K562 (cell line): ENCODE results near the gene MAP1LC3B. TPM values are rescaled to one million over a fixed set of nuclear protein-coding genes. Genes with fewer than 3 reads are reported as not detected.

Experiments used
- ATAC-seq: fragments of 200-7000 bp; cut with Tn5 transposase; 3 replicates; pipeline ENCODE4 v1.9.1; 2020; ENCODE audit warnings: moderate library complexity
- BruUV-seq: library from RNA; stranded (reverse); fragments of 400-500 nt; replicated peaks from 2 replicates; lab custom pipeline; 2021; lab: Mats Ljungman, UMichigan
- CTCF ChIA-PET: fragments of 300-600 bp; formaldehyde crosslinking; extraction: SDS; loops from one replicate; lab custom pipeline; 2021; ENCODE audit warnings: low intra/inter-chr PET ratio; lab: Yijun Ruan, JAX
- POLR2A ChIA-PET: fragments of 300-600, 350-650 bp; sonication (Branson Sonifier 250); formaldehyde crosslinking; extraction: SDS; loops from one replicate; lab custom pipeline; 2021; ENCODE audit warnings: antibody characterized with exemption, inconsistent platforms; lab: Yijun Ruan, JAX
- DNase-seq, 4 experiments: peaks; one replicate each; pipeline versions ENCODE4 v3.0.0 to v3.0.0-alpha.2; 2011 to 2018; ENCODE audit warnings: low spot score in 3 of 4, mixed read lengths in 3 of 4; ENCODE audit errors: extremely low read depth in 1 of 4
- FAIRE-seq: peaks from 2 replicates; lab custom pipeline; 2011; peaks lifted over from hg19 to GRCh38; lab: Jason Lieb, UNC
- H2AFZ ChIP-seq: 2 replicates; pipeline ENCODE4 v1.6.0; 2011; ENCODE audit warnings: low read depth, low read length, control low read depth, inconsistent platforms
- H3K27ac ChIP-seq: fragments of 200-600 bp; 3 replicates; pipeline ENCODE4 v1.8.0; 2011; ENCODE audit warnings: low read depth, mild to moderate bottlenecking, control low read depth, inconsistent platforms, low read length, moderate library complexity, mixed read lengths; ENCODE audit errors: extremely low read depth
- H3K27me3 ChIP-seq, 2 experiments: fragments of 300-600 bp in 1 of 2; 2 replicates in 1 of 2; 3 replicates in 1 of 2; pipeline versions ENCODE4 v1.6.0 to v1.8.0; 2011; ENCODE audit warnings: inconsistent platforms in 2 of 2, low read length in 2 of 2, mild to moderate bottlenecking in 1 of 2, mixed read lengths in 1 of 2, moderate library complexity in 1 of 2; ENCODE audit not compliant: control insufficient read depth in 2 of 2, insufficient read depth in 2 of 2
- H3K36me3 ChIP-seq: fragments of 300-600 bp; 3 replicates; pipeline ENCODE4 v1.8.0; 2011; ENCODE audit warnings: mild to moderate bottlenecking, low read length, inconsistent platforms; ENCODE audit not compliant: control insufficient read depth, insufficient read depth
- H3K4me1 ChIP-seq, 2 experiments: fragments of 200-600 bp in 1 of 2; replicated peaks in 1 of 2; 2 replicates in 1 of 2; 3 replicates in 1 of 2; pipeline versions ENCODE4 v1.5.1 to v1.8.0; 2011; ENCODE audit warnings: inconsistent platforms in 2 of 2, low read length in 2 of 2, mild to moderate bottlenecking in 1 of 2, mixed read lengths in 1 of 2, moderate library complexity in 1 of 2; ENCODE audit not compliant: control insufficient read depth in 2 of 2, insufficient read depth in 2 of 2
- H3K4me2 ChIP-seq: 2 replicates; pipeline ENCODE4 v1.6.1; 2011; ENCODE audit warnings: low read length, control low read depth, inconsistent platforms, mixed read lengths; ENCODE audit not compliant: insufficient read depth
- H3K4me3 ChIP-seq: fragments of 200-600 bp; sonication (generic), shearing (Covaris generic); 2 replicates; pipeline ENCODE4 v1.5.1; 2016; ENCODE audit warnings: control low read depth, inconsistent platforms
- H3K79me2 ChIP-seq: fragments of 200-600 bp; 3 replicates; pipeline ENCODE4 v1.8.0; 2011; ENCODE audit warnings: low read length, inconsistent platforms; ENCODE audit not compliant: control insufficient read depth, insufficient read depth
- H3K9ac ChIP-seq, 2 experiments: 2 replicates each; pipeline versions ENCODE4 v1.6.0 to v1.6.1; 2011; ENCODE audit warnings: low read depth in 2 of 2, low read length in 2 of 2, control low read depth in 1 of 2, inconsistent platforms in 1 of 2, mild to moderate bottlenecking in 1 of 2, mixed read lengths in 1 of 2; ENCODE audit not compliant: insufficient read depth in 1 of 2
- H3K9me1 ChIP-seq: one replicate; pipeline ENCODE4 v1.6.0; 2011; ENCODE audit warnings: inconsistent platforms, mild to moderate bottlenecking, low read length, moderate library complexity; ENCODE audit not compliant: control insufficient read depth, insufficient read depth
- H3K9me3 ChIP-seq: replicated peaks from 2 replicates; pipeline ENCODE4 v1.5.1; 2011; ENCODE audit warnings: low read depth, low read length, inconsistent platforms; ENCODE audit not compliant: control insufficient read depth, insufficient read depth
- H4K20me1 ChIP-seq: replicated peaks from 2 replicates; pipeline ENCODE4 v1.6.1; 2011; ENCODE audit warnings: low read length, inconsistent platforms, mixed read lengths; ENCODE audit not compliant: control insufficient read depth, insufficient read depth
- BRD4 ChIP-seq: fragments of 200-600 bp; sonication (generic); IDR thresholded peaks from 2 replicates; pipeline ENCODE4 v1.6.1; 2017; ENCODE audit warnings: inconsistent platforms
- CBX2 ChIP-seq: fragments of 200-600 bp; sonication (generic); IDR thresholded peaks from one replicate; pipeline ENCODE4 v1.6.1; 2012; ENCODE audit warnings: mild to moderate bottlenecking, low read length, inconsistent platforms; ENCODE audit not compliant: insufficient read depth, poor library complexity, severe bottlenecking
- CCNT2 ChIP-seq: IDR thresholded peaks from 2 replicates; pipeline ENCODE4 v1.6.1; 2011; ENCODE audit warnings: borderline replicate concordance, low read depth, mild to moderate bottlenecking, moderate library complexity, mixed read lengths, low read length; ENCODE audit not compliant: insufficient read length; ENCODE audit errors: extremely low read depth
- ELF4 ChIP-seq: fragments of 450-650 bp; formaldehyde crosslinking; IDR thresholded peaks from 2 replicates; pipeline ENCODE4 v1.4.0; 2022; ENCODE audit warnings: missing genetic modification characterization
- HDAC2 ChIP-seq: fragments of 450-650 bp; IDR thresholded peaks from 2 replicates; pipeline ENCODE4 v1.6.1; 2016; ENCODE audit warnings: mild to moderate bottlenecking
- HEY1 ChIP-seq: fragments of 250-450 bp; sonication (Bioruptor Pico); IDR thresholded peaks from 2 replicates; pipeline ENCODE4 v1.5.0; 2020; ENCODE audit warnings: mild to moderate bottlenecking, moderate library complexity, borderline replicate concordance
- ZNF444 ChIP-seq: fragments of 250-450 bp; sonication (Bioruptor Pico); IDR thresholded peaks from 2 replicates; pipeline ENCODE4 v1.4.0; 2020; ENCODE audit warnings: mild to moderate bottlenecking, moderate library complexity
- ZNF584 ChIP-seq: fragments of 200-800 bp; sonication (Bioruptor generic); IDR thresholded peaks from 2 replicates; pipeline ENCODE4 v1.6.1; 2016; ENCODE audit warnings: low read depth, mild to moderate bottlenecking, missing genetic modification characterization, missing compliant biosample characterization
- ZNF696 ChIP-seq: fragments of 250-450 bp; sonication (Bioruptor Pico); conservative IDR thresholded peaks from 2 replicates; pipeline ENCODE4 v1.4.0; 2020; ENCODE audit warnings: mild to moderate bottlenecking, moderate library complexity
- whole genome bisulfite sequencing: fragments of 100-300 bp; shearing (Covaris generic); methylation state at CpG from one replicate; pipeline ENCODE4 v1.1.6; 2016; ENCODE audit warnings: low coverage, mixed read lengths; ENCODE audit not compliant: insufficient coverage; ENCODE audit errors: missing lambda C conversion rate; 5-methylcytosine and 5-hydroxymethylcytosine counted together
- in situ Hi-C: fragments of 300-500 bp; cut with MboI; formaldehyde crosslinking; loops from 4 replicates; pipeline ENCODE4 v1.15.0; 2018; ENCODE audit warnings: inconsistent platforms, mixed read lengths
- intact Hi-C: fragments of 100-400 bp; cut with micrococcal nuclease; formaldehyde crosslinking; loops from 2 replicates; pipeline ENCODE4 v1.14.2; 2022
- polyA plus RNA-seq, 8 experiments: library from polyadenylated mRNA; depleted of rRNA in 4 of 8; stranded (reverse) in 5 of 8; unstranded in 3 of 8; fragments of >200 nt; fragmentation: Nextera tagmentation in 2 of 8; fragmentation: Illumina TruSeq in 1 of 8; extraction: Ambion mirVana in 2 of 8; extraction: Trizol in 1 of 8; gene quantifications; 2 replicates each; pipeline versions ENCODE4 v1.2.1 to v1.2.3, GENCODE V29; 2011 to 2014; ENCODE audit warnings: inconsistent platforms in 1 of 8, missing spikeins in 1 of 8
- total RNA-seq, 7 experiments: library from RNA; depleted of rRNA in 6 of 7; stranded (reverse); fragments of >200 nt in 6 of 7; fragmentation: Illumina TruSeq in 2 of 7; extraction: Trizol in 2 of 7; gene quantifications; 2 replicates each; pipeline versions ENCODE4 v1.2.1 to v1.2.3, GENCODE V29; 2011 to 2021; ENCODE audit warnings: low replicate concordance in 1 of 7
- TF ChIP-seq, protein P1 (sequence below): sonication (generic); formaldehyde crosslinking; IDR thresholded peaks from 2 replicates; pipeline ENCODE4 v1.8.1; 2023; ENCODE audit warnings: mild to moderate bottlenecking, missing genetic modification reagents
- TF ChIP-seq, protein P2 (sequence below), 2 experiments: IDR thresholded peaks; 2 replicates each; pipeline ENCODE4 v1.6.1; 2011; ENCODE audit warnings: borderline replicate concordance in 1 of 2, control low read depth in 1 of 2, low read depth in 1 of 2, low read length in 1 of 2, mild to moderate bottlenecking in 1 of 2, mixed read lengths in 1 of 2, moderate library complexity in 1 of 2; ENCODE audit not compliant: insufficient read depth in 1 of 2, insufficient read length in 1 of 2, poor library complexity in 1 of 2, severe bottlenecking in 1 of 2; ENCODE audit errors: extremely low read depth in 1 of 2
- TF ChIP-seq, protein P3 (sequence below): fragments of 250-450 bp; sonication (Bioruptor Pico); IDR thresholded peaks from 2 replicates; pipeline ENCODE4 v1.8.0; 2021; ENCODE audit warnings: borderline replicate concordance, mild to moderate bottlenecking, moderate library complexity; ENCODE audit not compliant: poor library complexity, severe bottlenecking
- TF ChIP-seq, protein P4 (sequence below): fragments of 250-450 bp; sonication (Bioruptor Pico); IDR thresholded peaks from 2 replicates; pipeline ENCODE4 v1.8.0; 2022; ENCODE audit warnings: inconsistent platforms

The MAP1LC3B gene
- total and polyA plus RNA-seq, 9 of the 15 experiments (the other 6 are each of a cell fraction or from before 2014, with no cell fraction given), result 16.0 to 81.5 (median 36.7) TPM

DNA sequence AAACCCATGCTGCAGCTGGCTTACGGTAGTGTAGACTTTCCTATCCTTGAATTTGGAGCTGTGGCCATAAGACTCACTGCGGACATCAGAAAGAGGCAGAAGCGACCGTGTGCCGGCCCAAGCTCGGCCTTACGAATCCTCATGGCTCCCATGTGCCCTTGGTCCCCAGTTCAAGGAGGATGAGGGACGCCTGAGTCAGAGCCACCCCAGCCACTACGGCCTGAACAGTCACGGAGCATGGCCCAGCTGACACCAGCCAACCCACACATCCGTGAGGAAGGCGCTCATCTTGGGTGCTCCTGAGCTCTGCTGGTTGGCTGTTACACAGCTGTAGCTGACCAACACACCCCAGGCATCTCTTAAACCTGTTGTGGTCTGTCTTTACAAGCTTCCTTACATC, 56.7 kb downstream of the MAP1LC3B start:
- 90% methylated on average over 11 of the region's 12 CpGs for WGBS
- FAIRE-seq (no peak), ATAC-seq (no peak), DNase-seq (no peak)
- no peaks in the 10 kb centered on the region for H3K9me1 ChIP-seq
- no peaks in the 10 kb centered on the region for H3K27me3 ChIP-seq
- no peak overlapping the region for H3K27ac ChIP-seq
- H4K20me1 ChIP-seq, result no peaks in the 10 kb centered on the region
- H2AFZ ChIP-seq, result no peak overlapping the region
- no peak overlapping the region for H3K4me3 ChIP-seq
- no TSS peak for BruUV-seq
- ChIA-PET CTCF (no interaction called here), POLR2A (interaction anchor here (0.6 kb wide), 1 partner anchor 252 kb away, joined by 3 read pairs; no protein-coding TSS in a partner anchor)
- H3K4me2 ChIP-seq, result no peak overlapping the region
- in situ Hi-C loops, result no loop called here
- no peaks in the 10 kb centered on the region for H3K9me3 ChIP-seq
- no peak overlapping the region for H3K9ac ChIP-seq
- no peaks in the 10 kb centered on the region for H3K79me2 ChIP-seq
- peaks cover 22% of the 10 kb centered on the region; the same call in 1 of the 3 replicates for H3K36me3 ChIP-seq
- intact Hi-C loops, result no loop called here
- peaks cover 0 to 11% of the 10 kb centered on the region in 2 experiments; a peak in 1 of 5 replicates for H3K4me1 ChIP-seq
- no peak for TF ChIP-seq ELF4
- TF ChIP-seq CBX2, result no peak
- no peak for TF ChIP-seq HDAC2
- no peak for TF ChIP-seq ZNF584 (CRISPR knock-in tag)
- TF ChIP-seq CCNT2, result no peak
- no peak for TF ChIP-seq ZNF444
- TF ChIP-seq, protein P1, sequence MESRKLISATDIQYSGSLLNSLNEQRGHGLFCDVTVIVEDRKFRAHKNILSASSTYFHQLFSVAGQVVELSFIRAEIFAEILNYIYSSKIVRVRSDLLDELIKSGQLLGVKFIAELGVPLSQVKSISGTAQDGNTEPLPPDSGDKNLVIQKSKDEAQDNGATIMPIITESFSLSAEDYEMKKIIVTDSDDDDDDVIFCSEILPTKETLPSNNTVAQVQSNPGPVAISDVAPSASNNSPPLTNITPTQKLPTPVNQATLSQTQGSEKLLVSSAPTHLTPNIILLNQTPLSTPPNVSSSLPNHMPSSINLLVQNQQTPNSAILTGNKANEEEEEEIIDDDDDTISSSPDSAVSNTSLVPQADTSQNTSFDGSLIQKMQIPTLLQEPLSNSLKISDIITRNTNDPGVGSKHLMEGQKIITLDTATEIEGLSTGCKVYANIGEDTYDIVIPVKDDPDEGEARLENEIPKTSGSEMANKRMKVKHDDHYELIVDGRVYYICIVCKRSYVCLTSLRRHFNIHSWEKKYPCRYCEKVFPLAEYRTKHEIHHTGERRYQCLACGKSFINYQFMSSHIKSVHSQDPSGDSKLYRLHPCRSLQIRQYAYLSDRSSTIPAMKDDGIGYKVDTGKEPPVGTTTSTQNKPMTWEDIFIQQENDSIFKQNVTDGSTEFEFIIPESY (CRISPR knock-in tag), result no peak
- no peak for TF ChIP-seq ZNF696 (CRISPR knock-in tag)
- TF ChIP-seq, protein P2, sequence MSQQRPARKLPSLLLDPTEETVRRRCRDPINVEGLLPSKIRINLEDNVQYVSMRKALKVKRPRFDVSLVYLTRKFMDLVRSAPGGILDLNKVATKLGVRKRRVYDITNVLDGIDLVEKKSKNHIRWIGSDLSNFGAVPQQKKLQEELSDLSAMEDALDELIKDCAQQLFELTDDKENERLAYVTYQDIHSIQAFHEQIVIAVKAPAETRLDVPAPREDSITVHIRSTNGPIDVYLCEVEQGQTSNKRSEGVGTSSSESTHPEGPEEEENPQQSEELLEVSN (IDR thresholded peaks at IDR 0.05; ENCODE audit: borderline replicate concordance in 1 of 2, extremely low read depth in 1 of 2, insufficient read depth in 1 of 2, insufficient read length in 1 of 2, low read depth in 1 of 2, low read length in 1 of 2, poor library complexity in 1 of 2, severe bottlenecking in 1 of 2), result no peak
- TF ChIP-seq, protein P3, sequence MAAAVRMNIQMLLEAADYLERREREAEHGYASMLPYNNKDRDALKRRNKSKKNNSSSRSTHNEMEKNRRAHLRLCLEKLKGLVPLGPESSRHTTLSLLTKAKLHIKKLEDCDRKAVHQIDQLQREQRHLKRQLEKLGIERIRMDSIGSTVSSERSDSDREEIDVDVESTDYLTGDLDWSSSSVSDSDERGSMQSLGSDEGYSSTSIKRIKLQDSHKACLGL (CRISPR knock-in tag), result no peak
- no peak for TF ChIP-seq BRD4
- TF ChIP-seq HEY1, result no peak
- TF ChIP-seq, protein P4, sequence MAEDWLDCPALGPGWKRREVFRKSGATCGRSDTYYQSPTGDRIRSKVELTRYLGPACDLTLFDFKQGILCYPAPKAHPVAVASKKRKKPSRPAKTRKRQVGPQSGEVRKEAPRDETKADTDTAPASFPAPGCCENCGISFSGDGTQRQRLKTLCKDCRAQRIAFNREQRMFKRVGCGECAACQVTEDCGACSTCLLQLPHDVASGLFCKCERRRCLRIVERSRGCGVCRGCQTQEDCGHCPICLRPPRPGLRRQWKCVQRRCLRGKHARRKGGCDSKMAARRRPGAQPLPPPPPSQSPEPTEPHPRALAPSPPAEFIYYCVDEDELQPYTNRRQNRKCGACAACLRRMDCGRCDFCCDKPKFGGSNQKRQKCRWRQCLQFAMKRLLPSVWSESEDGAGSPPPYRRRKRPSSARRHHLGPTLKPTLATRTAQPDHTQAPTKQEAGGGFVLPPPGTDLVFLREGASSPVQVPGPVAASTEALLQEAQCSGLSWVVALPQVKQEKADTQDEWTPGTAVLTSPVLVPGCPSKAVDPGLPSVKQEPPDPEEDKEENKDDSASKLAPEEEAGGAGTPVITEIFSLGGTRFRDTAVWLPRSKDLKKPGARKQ (CRISPR knock-in tag), result no peak
